ENCODE measurements around the gene TAS1R2. TPM values are rescaled to one million over a fixed set of nuclear protein-coding genes. Genes with fewer than 3 reads are reported as not detected.

Gene TAS1R2
- total and polyA plus RNA-seq, 4 donors: not detected

- WGBS, 2 donors: 82 to 84% methylated on average over 2 of the region's 2 CpGs
- intact Hi-C loops (cut with DNase I): no loop called here
- no peak overlapping the region for H3K27ac ChIP-seq (ENCODE audit: low read depth in 1 of 2, low read length in 2 of 2)
- no peaks in the 10 kb centered on the region for H3K27me3 ChIP-seq (ENCODE audit: control insufficient read depth in 1 of 2, insufficient read depth in 2 of 2, low read length in 1 of 2)
- H3K36me3 ChIP-seq (ENCODE audit: control insufficient read depth in 1 of 2, insufficient read depth in 2 of 2, low read length in 1 of 2): no peaks in the 10 kb centered on the region
- ATAC-seq (ENCODE audit: low FRiP score) (no peak), DNase-seq (no peak)
- no peaks in the 10 kb centered on the region for H3K4me1 ChIP-seq (ENCODE audit: control insufficient read depth in 1 of 2, insufficient read depth in 2 of 2, low read length in 2 of 2)
- no peaks in the 10 kb centered on the region for H3K9me3 ChIP-seq (ENCODE audit: control insufficient read depth, low read length)
- H3K4me3 ChIP-seq (ENCODE audit: low read length in 2 of 2): no peak overlapping the region
Observed at GRCh38 chr1:18816808-18817207, 42.7 kb downstream of the TAS1R2 start.

DNA sequence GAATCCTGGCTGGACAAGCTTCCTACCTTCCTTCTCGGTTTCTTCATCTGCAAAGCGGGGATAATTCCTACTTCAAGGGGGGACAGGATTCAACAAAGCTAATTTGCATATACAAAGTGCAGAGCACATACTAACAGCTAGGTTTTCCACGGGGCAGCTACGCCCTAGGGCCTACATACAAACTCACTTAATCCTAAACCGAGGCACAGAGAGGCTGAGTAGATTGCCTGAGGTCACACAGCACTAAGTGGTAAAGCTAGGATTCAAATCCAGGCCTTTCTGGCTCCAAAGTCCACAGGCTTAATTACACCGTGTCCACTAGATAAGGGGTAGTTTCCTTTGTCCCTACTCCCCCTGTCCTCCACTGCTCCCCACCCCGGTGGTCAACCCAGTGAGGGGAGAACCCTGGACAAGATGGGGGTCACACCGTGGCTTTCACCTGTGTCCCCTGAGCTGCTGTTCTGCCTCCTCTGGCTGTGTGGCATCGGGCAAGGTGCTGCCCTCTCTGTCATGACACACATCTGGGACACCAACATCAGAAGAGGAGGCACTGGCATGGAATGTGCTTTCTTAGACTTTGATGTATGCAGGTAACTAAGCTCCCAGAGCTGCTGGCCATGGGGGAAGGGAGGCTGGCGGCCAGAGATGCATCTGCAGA lies 44.5 kb downstream of the TAS1R2 start:
- no peak overlapping the region for H3K4me3 ChIP-seq (ENCODE audit: low read length in 2 of 2)
- H3K9me3 ChIP-seq (ENCODE audit: control insufficient read depth, low read length): no peaks in the 10 kb centered on the region
- no peaks in the 10 kb centered on the region for H3K4me1 ChIP-seq (ENCODE audit: control insufficient read depth in 1 of 2, insufficient read depth in 2 of 2, low read length in 2 of 2)
- DNase-seq (no peak), ATAC-seq (ENCODE audit: low FRiP score) (no peak)
- WGBS, 2 donors: 49 to 56% methylated on average over 10 of the region's 10 CpGs
- no peaks in the 10 kb centered on the region for H3K36me3 ChIP-seq (ENCODE audit: control insufficient read depth in 1 of 2, insufficient read depth in 2 of 2, low read length in 1 of 2)
- intact Hi-C loops (cut with DNase I): no loop called here
- no peak overlapping the region for H3K27ac ChIP-seq (ENCODE audit: low read depth in 1 of 2, low read length in 2 of 2)
- H3K27me3 ChIP-seq (ENCODE audit: control insufficient read depth in 1 of 2, insufficient read depth in 2 of 2, low read length in 1 of 2): no peaks in the 10 kb centered on the region

GRCh38 chr1:18814425-18814824 lies 45.0 kb downstream of the TAS1R2 start:
- Histone ChIP-seq H3K4me3 (ENCODE audit: low read length in 2 of 2) (no peak overlapping the region), H3K4me1 (ENCODE audit: control insufficient read depth in 1 of 2, insufficient read depth in 2 of 2, low read length in 2 of 2) (no peaks in the 10 kb centered on the region), H3K27ac (ENCODE audit: low read depth in 1 of 2, low read length in 2 of 2) (no peak overlapping the region), H3K27me3 (ENCODE audit: control insufficient read depth in 1 of 2, insufficient read depth in 2 of 2, low read length in 1 of 2) (no peaks in the 10 kb centered on the region), H3K9me3 (ENCODE audit: control insufficient read depth, low read length) (no peaks in the 10 kb centered on the region), H3K36me3 (ENCODE audit: control insufficient read depth in 1 of 2, insufficient read depth in 2 of 2, low read length in 1 of 2) (no peaks in the 10 kb centered on the region)
- no peak for DNase-seq
- intact Hi-C loops (cut with DNase I): no loop called here
- 25 to 28% methylated on average over 6 of the region's 6 CpGs for whole genome bisulfite sequencing, 2 donors
- ATAC-seq (ENCODE audit: low FRiP score): no peak

- no peak overlapping the region for H3K27ac ChIP-seq (ENCODE audit: low read depth in 1 of 2, low read length in 2 of 2)
- no peak for ATAC-seq (ENCODE audit: low FRiP score)
- no peak overlapping the region for H3K4me3 ChIP-seq (ENCODE audit: low read length in 2 of 2)
- no peaks in the 10 kb centered on the region for H3K9me3 ChIP-seq (ENCODE audit: control insufficient read depth, low read length)
- no peaks in the 10 kb centered on the region for H3K36me3 ChIP-seq (ENCODE audit: control insufficient read depth in 1 of 2, insufficient read depth in 2 of 2, low read length in 1 of 2)
- no peaks in the 10 kb centered on the region for H3K4me1 ChIP-seq (ENCODE audit: control insufficient read depth in 1 of 2, insufficient read depth in 2 of 2, low read length in 2 of 2)
- intact Hi-C loops (cut with DNase I): no loop called here
- WGBS, 2 donors: 82 to 87% methylated on average over 7 of the region's 7 CpGs
- H3K27me3 ChIP-seq (ENCODE audit: control insufficient read depth in 1 of 2, insufficient read depth in 2 of 2, low read length in 1 of 2): no peaks in the 10 kb centered on the region
- no peak for DNase-seq
Observed at GRCh38 chr1:18812453-18812939, 47.0 kb downstream of the TAS1R2 start.

- no peaks in the 10 kb centered on the region for H3K27me3 ChIP-seq (ENCODE audit: control insufficient read depth in 1 of 2, insufficient read depth in 2 of 2, low read length in 1 of 2)
- no peak overlapping the region for H3K27ac ChIP-seq (ENCODE audit: low read depth in 1 of 2, low read length in 2 of 2)
- intact Hi-C loops (cut with DNase I): no loop called here
- DNase-seq: no peak
- WGBS, 2 donors: 92 to 93% methylated on average over 7 of the region's 7 CpGs
- H3K9me3 ChIP-seq (ENCODE audit: control insufficient read depth, low read length): no peaks in the 10 kb centered on the region
- H3K36me3 ChIP-seq (ENCODE audit: control insufficient read depth in 1 of 2, insufficient read depth in 2 of 2, low read length in 1 of 2): no peaks in the 10 kb centered on the region
- H3K4me3 ChIP-seq (ENCODE audit: low read length in 2 of 2): no peak overlapping the region
- ATAC-seq (ENCODE audit: low FRiP score): no peak
- H3K4me1 ChIP-seq (ENCODE audit: control insufficient read depth in 1 of 2, insufficient read depth in 2 of 2, low read length in 2 of 2): no peaks in the 10 kb centered on the region
Observed at GRCh38 chr1:18811733-18812452, 47.6 kb downstream of the TAS1R2 start.

- ATAC-seq (ENCODE audit: low FRiP score) (no peak), DNase-seq (no peak)
- Histone ChIP-seq H3K4me3 (ENCODE audit: low read length in 2 of 2) (no peak overlapping the region), H3K27ac (ENCODE audit: low read depth in 1 of 2, low read length in 2 of 2) (no peak overlapping the region), H3K4me1 (ENCODE audit: control insufficient read depth in 1 of 2, insufficient read depth in 2 of 2, low read length in 2 of 2) (no peaks in the 10 kb centered on the region), H3K27me3 (ENCODE audit: control insufficient read depth in 1 of 2, insufficient read depth in 2 of 2, low read length in 1 of 2) (no peaks in the 10 kb centered on the region), H3K36me3 (ENCODE audit: control insufficient read depth in 1 of 2, insufficient read depth in 2 of 2, low read length in 1 of 2) (no peaks in the 10 kb centered on the region), H3K9me3 (ENCODE audit: control insufficient read depth, low read length) (no peaks in the 10 kb centered on the region)
- 84 to 85% methylated on average over 16 of the region's 16 CpGs for WGBS, 2 donors
- intact Hi-C loops (cut with DNase I): no loop called here
Observed at GRCh38 chr1:18809953-18810899, 49.2 kb downstream of the TAS1R2 start.

- Histone ChIP-seq H3K4me3 (ENCODE audit: low read length in 2 of 2) (no peak overlapping the region), H3K9me3 (ENCODE audit: control insufficient read depth, low read length) (no peaks in the 10 kb centered on the region), H3K36me3 (ENCODE audit: control insufficient read depth in 1 of 2, insufficient read depth in 2 of 2, low read length in 1 of 2) (no peaks in the 10 kb centered on the region), H3K27ac (ENCODE audit: low read depth in 1 of 2, low read length in 2 of 2) (no peak overlapping the region), H3K27me3 (ENCODE audit: control insufficient read depth in 1 of 2, insufficient read depth in 2 of 2, low read length in 1 of 2) (no peaks in the 10 kb centered on the region), H3K4me1 (ENCODE audit: control insufficient read depth in 1 of 2, insufficient read depth in 2 of 2, low read length in 2 of 2) (no peaks in the 10 kb centered on the region)
- WGBS, 2 donors: 79 to 82% methylated on average over 7 to 8 of the region's 8 CpGs
- ATAC-seq (ENCODE audit: low FRiP score) (no peak), DNase-seq (no peak)
- intact Hi-C loops (cut with DNase I): no loop called here
Observed at GRCh38 chr1:18808550-18808949, 50.9 kb downstream of the TAS1R2 start.

DNA sequence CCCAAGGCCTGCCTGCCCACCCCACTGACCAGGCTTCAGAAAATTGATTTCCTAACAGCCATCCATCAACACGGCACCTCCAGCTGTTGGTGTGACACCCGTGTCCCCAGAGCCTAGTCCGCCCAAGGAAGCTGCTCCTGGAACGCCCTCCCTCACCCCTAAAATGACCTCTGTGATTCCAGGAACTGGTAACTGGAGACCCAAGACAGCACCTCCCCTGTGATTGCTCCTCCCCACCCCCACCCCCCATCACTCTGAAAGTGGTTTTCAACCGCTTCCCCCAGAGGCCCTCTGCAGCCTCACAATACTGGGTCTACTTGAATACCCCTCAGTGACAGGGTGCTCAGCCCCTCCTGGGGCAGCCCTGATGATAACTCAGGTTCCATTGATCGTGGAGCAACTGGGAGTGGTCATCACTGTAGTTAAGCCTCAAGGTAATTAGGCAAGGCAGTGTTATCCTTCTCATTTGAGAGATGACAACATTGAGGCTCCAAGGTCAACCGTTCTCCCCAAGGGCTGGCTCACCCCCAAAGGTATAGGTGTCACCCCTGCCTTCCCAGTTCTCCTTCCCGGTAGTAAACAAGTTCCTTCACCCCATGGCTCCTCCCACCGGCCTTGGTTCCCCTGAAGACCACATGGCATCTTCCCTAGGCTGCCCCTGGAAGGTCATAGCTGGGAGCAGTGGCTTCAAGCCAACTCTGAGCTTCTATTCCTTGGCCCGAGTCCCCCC lies 52.0 kb downstream of the TAS1R2 start:
- Histone ChIP-seq H3K27me3 (ENCODE audit: control insufficient read depth in 1 of 2, insufficient read depth in 2 of 2, low read length in 1 of 2) (no peaks in the 10 kb centered on the region), H3K4me3 (ENCODE audit: low read length in 2 of 2) (no peak overlapping the region), H3K4me1 (ENCODE audit: control insufficient read depth in 1 of 2, insufficient read depth in 2 of 2, low read length in 2 of 2) (no peaks in the 10 kb centered on the region), H3K36me3 (ENCODE audit: control insufficient read depth in 1 of 2, insufficient read depth in 2 of 2, low read length in 1 of 2) (no peaks in the 10 kb centered on the region), H3K9me3 (ENCODE audit: control insufficient read depth, low read length) (no peaks in the 10 kb centered on the region), H3K27ac (ENCODE audit: low read depth in 1 of 2, low read length in 2 of 2) (no peak overlapping the region)
- intact Hi-C loops (cut with DNase I): no loop called here
- WGBS, 2 donors: 92 to 94% methylated on average over 10 of the region's 10 CpGs
- no peak for DNase-seq
- no peak for ATAC-seq (ENCODE audit: low FRiP score)
